TTC549 (cell line): ENCODE data around the gene FGF21.
"Not testable (repeated sequence)": the region's sequence is repeated elsewhere in the genome, so short reads cannot be mapped to it uniquely, and the experiment has no call there.

Experiments
- FAIRE-seq: peaks from 2 replicates; lab custom pipeline; 2012; peaks lifted over from hg19 to GRCh38; lab: Jason Lieb, UNC

The FGF21 gene

DNA sequence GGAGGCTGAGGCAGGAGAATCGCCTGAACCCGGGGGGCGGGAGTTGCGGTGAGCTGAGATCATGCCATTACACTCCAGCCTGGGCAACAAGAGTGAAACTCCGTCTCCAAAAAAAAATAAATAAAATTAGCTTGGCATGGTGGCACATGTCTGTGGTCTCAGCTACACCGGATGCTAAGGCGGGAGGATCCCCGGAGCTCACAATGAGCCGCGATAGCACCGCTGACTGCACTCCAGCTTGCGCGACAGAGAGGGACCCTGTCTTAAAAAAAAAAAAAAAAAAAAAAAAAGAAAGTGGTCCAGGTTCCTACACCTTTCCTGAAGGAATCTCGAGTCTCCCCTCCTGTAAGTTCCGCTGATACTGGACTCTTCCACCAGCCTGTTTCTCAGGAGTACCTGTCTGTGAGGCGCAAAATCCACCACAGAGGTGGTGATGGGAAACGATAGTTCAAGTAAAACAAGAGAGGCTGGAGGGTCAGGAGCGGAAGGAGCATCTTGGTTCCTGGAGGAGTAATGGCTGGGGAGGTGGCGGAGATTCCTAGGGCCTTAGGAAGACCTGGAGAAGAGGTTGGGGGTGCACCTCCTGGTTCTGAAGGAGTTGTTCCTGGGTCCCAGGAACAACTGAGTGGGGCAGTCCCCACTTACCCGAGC is 3.4 kb upstream of the FGF21 start:
- FAIRE-seq: no peak

DNA sequence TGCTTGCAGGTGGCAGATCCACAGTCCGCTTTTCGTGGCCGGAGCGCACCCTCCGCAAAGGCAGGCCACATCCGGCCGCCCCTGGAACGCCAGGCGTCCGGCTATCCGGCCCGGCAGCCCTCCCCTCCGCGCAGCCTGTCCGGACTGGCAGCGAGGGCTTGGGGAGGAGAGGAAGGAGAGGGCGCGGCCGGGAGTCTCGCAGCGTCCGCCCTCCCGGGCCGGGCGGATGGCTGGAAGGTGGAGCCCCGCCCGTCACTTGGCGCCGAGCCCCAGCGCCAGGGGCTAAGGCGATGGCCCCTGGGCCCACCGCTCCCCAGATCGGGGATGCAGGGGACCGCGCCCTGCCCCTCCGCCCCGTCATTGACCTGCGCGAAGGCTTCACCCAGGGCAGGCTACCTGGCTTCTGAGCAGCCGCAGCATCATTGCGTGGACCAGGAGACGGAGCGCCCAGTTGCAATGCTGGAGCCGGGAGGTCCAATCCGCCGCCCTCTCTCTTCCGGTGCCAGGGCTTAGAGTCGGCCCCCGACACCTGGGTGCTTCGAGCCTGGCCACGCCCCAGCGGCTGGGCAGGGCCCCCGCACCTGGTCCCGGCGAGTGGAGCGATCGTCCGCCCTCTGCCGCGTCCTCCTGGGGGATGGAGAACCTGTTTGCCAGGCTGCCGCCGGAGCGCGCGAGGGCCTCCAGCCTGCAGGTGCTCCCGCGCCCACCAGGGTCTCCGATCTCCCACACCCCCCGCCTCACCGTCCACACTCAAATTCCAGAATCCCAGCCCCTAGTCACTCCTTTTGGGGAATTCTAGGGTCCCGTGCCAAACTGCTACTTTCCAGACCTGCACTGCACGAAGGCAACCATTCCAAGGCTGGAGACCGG is 2.6 kb upstream of the FGF21 start, which contains the start of gene FUT1:
Gene FUT1, minus strand, starts transcription at position 146 of the 870 bp plus-strand sequence. CDS start 1,360 bp downstream, outside the sequence.
- FAIRE-seq: no peak

DNA sequence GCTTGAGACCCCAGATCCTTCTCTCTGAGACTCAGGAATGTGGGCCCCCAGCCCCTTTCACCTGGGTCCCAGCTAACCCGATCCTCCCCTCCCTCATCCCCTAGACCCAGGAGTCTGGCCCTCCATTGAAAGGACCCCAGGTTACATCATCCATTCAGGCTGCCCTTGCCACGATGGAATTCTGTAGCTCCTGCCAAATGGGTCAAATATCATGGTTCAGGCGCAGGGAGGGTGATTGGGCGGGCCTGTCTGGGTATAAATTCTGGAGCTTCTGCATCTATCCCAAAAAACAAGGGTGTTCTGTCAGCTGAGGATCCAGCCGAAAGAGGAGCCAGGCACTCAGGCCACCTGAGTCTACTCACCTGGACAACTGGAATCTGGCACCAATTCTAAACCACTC is 463 bp downstream of the FGF21 start:
- no peak for FAIRE-seq

DNA sequence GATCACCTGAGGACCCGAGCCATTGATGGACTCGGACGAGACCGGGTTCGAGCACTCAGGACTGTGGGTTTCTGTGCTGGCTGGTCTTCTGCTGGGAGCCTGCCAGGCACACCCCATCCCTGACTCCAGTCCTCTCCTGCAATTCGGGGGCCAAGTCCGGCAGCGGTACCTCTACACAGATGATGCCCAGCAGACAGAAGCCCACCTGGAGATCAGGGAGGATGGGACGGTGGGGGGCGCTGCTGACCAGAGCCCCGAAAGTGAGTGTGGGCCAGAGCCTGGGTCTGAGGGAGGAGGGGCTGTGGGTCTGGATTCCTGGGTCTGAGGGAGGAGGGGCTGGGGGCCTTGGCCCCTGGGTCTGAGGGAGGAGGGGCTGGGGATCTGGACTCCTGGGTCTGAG is 888 bp downstream of the FGF21 start:
- FAIRE-seq: no peak

DNA sequence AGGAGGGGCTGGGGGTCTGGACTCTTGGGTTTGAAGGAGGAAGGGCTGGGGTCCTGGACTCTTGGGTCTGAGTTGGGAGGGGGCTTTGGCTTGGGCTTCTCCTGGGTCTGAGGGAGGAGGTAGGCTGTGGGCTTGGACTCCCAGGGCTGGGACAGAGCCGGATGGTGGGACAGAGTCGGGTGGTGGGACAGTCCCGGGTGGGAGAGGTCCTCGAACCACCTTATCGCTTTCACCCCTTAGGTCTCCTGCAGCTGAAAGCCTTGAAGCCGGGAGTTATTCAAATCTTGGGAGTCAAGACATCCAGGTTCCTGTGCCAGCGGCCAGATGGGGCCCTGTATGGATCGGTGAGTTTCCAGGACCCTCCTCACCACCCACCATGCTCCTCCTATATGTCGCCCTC is 1.4 kb downstream of the FGF21 start:
- FAIRE-seq: no peak

DNA sequence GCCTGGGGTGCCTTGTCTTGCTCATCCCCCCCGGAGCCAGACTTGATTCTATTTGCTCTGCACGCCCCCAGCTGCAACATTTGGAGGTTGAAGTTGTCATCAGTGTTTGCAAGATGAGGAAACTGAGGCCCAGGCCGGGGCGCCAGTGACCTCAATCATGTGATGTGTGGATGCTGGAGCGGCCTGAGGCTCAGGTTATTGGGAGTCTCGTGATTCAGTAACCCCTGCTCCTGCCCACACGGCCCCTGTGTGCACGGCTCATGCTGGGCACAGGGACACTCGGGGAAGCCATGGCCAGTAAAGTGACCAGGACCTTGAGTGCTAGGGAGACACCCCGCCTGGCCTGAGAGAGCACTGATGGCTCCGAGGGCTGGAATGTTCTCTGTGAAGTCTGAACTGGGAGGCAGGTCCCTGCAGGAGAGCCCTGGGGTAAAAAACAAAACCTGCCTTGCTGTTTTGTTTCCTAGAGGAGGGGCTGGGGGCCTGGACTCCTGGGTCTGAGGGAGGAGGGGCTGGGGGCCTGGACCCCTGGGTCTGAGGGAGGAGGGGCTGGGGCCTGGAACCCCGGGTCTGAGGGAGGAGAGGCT is 1.9 kb downstream of the FGF21 start:
- FAIRE-seq: no peak

DNA sequence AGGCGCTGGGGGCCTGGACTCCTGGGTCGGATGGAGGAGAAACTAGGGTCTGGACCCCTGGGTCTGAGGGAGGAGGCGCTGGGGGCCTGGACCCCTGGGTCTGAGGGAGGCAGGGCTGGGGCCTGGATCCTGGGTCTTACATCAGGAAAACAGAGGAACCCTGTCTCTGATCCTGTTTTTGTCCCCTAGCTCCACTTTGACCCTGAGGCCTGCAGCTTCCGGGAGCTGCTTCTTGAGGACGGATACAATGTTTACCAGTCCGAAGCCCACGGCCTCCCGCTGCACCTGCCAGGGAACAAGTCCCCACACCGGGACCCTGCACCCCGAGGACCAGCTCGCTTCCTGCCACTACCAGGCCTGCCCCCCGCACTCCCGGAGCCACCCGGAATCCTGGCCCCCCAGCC is 2.4 kb downstream of the FGF21 start:
- FAIRE-seq: no peak

DNA sequence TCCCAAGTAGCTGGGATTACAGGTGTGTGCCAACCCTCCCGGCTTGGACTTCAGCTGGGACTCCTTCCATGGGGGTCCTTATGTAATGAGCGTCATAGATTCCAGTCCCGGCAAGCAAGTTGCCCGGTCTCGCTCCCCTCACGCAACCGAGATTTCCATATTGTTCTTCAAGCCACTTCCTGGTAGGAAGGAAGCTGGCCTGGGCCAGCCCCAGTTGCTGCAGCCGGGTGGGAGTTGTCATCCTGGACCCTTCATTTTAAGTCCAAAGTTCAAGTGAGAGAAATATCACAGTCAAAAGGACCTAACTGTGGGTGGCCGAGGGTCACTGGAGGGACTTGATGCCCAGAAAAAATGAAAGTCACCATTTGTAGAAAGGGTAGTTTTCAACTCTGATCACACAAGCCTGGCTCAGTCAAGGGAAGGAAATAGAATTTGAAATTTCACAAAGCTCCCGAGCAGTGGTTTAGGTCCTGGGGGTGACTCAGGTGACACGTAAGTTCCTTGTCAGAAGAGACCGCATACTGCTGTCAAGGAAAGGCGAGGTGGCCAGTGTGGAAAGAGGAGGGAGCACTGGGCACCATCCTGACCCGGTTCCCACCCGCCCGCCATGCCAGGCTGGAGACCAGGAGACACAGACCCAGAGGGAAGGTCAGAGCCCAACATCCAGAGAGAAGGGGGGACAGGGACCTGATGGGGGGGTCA is 5.3 kb downstream of the FGF21 start:
- no peak for FAIRE-seq

DNA sequence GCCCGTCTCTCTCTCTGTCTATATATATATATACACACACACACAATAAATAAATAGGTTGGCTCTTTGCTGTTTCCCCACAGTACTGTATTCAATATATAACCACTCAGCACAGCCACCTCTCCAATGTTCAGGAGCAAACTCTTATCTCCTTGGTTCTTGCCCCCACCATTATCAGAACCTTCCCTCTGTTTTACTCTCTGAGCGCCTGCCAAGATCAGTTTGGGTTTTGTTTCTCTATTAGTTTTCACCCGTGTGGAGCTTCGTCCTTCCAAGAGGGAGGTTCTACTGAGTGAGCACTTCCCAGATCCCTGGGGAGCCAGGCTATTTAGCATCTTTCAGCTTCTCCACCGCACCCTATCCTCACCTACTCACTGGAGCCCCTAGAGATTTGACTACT is 10.5 kb downstream of the FGF21 start:
- not testable (repeated sequence) for FAIRE-seq

DNA sequence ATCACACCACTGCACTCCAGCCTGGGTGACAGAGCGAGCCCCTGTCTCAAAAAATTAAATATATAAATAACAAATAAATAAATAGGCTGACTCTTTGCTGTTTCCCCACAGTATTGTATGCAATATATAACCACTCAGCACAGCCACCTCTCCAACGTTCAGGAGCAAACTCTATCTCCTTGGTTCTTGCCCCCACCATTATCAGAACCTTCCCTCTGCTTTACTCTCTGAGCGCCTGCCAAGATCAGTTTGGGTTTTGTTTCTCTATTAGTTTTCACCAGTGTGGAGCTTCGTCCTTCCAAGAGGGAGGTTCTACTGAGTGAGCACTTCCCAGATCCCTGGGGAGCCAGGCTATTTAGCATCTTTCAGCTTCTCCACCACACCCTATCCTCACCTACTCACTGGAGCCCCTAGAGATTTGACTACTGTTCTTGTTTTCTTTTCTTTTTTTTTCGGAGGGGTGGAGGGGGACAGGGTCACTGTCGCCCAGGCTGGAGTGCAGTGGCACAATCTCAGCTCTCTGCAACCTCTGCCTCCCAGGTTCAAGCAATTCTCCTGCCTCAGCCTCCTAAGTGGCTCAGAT is 12.9 kb downstream of the FGF21 start:
- FAIRE-seq: not testable (repeated sequence)

DNA sequence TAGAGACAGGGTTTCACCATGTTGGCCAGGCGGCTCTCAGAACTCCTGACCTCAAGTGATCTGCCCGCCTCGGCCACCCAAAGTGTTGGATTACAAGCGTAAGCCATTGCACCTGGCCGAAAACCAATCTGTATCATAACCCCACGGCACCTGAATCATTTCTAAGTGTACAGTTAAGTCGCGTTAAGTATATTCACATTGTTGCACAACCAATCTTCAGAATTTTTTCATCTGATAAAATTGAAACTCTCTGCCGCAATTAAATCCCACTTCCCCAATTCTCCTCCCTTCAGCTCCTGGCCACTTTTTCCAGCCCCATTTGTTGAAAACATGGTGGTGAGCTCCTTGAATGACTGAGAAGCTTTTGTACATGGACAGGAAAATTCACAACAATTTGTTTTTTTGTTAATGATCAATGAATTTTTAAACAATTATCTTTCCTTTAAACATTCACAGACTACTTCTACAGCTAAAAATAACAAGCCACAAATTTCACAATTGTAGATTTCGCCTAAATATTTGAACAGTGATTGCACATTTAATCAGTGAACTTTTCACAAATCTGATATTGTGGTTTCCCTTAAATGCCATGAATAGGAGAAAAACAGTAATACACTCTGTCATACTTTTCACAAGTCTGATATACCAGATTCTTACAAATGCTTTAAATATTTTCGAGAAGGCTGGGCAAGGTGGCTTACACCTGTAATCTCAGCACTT is 13.8 kb downstream of the FGF21 start:
- FAIRE-seq: no peak

DNA sequence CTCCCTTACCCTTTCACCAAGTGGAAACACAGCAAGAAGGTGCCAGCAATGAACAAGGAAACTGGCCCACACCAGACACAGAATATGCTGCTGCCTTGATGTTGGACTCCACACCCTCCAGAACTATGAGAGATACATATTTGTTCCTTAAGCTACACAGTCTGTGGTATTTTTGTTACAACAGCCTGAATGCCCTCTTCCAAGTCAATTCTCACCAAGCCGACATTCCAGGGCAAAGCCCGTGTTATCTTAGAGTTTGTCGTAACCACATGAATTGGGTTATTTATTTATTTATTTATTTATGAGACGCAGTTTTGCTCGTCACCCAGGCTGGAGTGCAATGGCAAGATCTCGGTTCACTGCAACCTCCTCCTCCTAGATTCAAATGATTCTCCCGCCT is 14.9 kb downstream of the FGF21 start:
- no peak for FAIRE-seq

DNA sequence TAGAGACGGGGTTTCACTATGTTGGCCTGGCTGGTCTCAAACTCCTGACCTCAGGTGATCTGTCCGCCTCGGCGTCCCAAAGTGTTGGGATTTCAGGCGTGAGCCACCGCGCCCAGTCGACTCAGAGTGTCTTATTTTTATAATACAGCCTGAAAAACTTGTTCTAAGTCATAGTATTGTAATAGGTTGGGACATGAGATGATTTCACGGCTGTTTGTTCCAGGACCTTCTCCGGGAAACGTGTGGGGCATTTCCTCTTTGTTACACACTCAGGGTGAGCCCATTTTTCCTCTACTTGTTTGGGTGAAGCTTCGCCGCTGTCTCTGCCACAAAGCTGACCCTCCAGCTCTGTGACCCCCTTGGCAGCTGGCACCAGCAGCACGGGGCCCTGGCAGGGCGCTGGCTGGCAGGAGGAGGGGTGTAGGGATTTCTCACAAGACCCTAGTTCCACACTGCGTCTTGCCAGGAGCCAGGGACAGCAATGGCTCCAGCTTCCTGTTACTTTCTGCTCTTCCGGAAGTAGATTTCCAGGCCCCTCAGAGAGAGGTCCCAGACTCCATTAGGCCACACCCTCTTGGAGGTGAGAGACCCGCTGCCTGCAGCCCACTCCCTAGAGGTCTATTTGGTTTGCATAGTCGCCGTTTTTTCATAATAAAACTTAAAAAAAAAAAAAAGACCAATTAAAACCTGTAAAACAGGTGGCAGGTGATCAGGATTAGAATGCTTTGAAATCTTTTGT is 15.6 kb downstream of the FGF21 start:
- FAIRE-seq: no peak

DNA sequence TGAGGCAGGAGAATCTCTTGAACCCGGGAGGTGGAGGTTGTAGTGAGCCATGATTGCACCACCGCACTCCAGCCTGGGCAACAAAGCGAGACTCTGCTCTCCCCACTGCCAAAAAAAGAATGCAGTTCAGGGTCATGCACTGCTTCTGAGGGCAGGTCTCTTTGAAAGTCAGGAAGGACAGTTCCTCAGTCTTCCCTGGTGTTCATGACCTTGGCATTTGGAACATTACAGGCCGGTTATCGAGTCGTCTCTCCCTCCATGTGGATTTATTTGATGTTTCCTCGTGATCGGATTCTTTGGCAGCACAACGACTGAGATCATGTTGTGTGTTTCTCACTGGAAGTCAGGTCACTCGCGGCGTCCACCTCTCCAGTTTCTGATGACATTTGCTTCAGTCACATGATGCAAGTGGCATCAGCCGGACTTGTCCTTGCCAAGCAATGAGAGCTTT is 17.2 kb downstream of the FGF21 start:
- no peak for FAIRE-seq

DNA sequence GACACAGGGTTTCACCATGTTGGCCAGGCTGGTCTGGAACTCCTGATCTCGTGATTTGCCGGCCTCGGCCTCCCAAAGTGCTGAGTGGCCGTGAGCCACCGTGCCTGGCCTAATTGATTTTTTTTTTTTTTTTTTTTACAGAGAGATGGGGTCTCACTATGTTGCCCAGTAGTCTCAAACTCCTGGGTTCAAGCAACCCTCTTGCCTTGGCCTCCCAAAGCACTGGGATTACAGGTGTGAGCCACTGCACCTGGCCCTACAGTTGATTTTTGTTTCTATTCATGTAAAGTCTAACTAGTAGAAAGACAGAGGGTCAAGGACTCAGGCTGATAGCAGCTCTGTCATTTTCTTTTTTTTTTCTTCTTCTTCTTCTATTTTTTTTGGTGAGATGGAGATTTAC is 21.8 kb downstream of the FGF21 start:
- no peak for FAIRE-seq

DNA sequence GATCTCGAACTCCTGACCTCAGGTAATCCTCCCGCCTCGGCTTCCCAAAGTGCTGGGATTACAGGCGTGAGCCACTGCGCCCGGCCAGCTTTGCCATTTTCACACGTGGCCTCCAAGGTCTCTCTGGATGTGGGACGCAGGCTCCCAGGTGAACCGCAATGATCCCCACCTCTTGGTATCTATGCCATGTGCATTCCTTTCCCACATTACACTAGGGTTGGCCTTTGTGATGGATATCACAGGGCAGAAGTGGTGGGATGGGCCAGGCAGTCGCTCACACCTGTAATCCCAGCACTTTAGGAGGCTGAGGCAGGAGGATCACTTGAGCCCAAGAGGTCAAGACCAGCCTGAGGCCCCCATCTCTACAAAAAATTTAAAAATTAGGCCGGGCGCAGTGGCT is 22.4 kb downstream of the FGF21 start:
- no peak for FAIRE-seq

DNA sequence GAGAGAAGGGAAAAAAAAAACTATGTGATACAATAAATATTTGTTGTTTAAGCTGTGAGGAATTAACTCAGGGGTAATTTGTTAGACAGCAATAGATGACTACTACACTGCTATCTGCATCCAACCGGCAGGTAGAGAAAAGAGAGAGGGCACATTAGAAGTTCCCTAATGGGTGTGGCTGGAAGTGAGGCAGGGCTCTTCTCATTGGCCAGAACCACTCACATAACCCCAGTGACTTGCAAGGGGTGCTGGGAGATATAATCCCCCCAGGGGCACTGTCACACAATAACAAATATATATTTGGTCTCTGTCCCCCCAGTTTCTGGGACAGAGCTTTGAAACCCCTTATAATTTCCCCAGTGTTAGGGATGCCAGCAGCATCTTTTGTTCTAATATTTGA is 24.3 kb downstream of the FGF21 start:
- FAIRE-seq: no peak

DNA sequence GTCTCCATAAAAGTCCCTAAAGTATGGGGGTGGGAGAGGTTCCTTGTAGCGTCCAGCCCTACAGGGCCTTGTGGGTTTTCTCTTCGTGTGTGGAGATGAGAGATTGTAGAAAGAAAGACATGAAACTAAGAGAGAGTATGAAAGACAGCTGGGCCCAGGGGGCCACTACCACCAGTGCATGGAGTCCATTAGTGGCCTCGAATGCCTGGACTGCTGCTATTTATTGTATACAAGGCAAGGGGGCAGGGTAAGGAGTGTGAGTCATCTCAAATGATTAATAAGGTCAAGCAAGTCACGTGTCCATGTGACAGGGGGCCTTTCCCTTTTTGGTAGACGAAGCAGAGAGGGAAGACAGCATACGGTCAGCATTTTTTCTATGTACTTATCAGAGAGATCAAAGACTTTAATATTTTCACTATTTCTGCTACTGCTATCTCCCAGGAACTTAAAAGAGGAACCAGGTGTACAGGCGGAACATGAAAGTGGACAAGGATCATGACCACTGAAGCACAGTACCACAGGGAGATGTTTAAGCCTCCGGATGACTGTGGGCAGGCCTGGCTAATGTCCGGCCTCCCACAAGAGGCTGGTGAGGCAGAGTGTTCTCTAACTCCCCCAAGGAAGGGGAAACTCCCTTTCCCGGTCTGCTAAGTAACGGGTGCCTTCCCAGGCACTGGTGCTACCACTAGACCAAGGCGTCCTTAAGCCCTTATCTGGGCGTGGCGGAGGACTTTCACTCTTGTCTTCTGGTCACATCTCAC is 25.5 kb downstream of the FGF21 start:
- no peak for FAIRE-seq

DNA sequence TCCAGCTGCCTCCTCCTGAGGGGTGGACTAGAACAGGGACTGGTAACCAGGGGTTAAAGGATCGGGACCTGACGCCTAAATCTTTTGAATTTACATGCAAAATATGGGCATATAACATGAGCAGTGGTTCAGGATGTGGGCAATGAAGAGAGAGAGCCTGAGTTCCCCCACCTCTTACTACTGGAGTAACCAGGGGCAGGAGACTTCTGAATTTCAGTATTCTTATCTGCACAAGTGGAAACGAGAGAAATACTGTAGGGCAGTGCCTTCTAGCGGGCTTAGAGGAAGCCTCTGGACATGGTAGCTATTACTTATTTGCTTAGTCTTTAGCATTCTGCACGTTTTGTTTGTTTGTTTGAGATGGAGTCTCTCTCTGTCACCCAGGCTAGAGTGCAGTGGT is 29.2 kb downstream of the FGF21 start:
- FAIRE-seq: no peak

DNA sequence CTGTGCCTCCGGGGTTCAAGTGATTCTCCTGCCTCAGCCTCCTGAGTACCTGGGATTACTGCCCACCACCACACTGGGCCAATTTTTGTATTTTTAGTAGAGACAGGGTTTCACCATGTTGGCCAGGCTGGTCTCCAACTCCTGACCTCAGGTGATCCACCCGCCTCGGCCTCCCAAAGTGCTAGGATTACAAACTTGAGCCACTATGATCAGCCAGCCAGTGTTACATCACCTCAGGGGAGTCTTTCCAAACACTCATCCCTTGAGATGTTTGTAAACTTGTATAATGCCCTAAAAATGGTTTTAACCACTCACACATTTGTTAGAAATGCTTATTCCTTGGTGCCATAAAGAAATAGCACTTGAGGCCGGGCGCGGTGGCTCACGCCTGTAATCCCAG is 31.1 kb downstream of the FGF21 start:
- FAIRE-seq: not testable (repeated sequence)
